GM19023 (cell line): ENCODE data around the gene MRPL3.
A peak's percentile ranks its signal among the peaks of the same experiment; 100 is the strongest.

Experiments
- ATAC-seq: cut with Tn5 transposase; IDR thresholded peaks from one replicate; pipeline ENCODE4 v1.9.1; 2021; ENCODE audit warnings: mild to moderate bottlenecking, moderate library complexity; ENCODE audit not compliant: unreplicated experiment

Gene MRPL3

DNA sequence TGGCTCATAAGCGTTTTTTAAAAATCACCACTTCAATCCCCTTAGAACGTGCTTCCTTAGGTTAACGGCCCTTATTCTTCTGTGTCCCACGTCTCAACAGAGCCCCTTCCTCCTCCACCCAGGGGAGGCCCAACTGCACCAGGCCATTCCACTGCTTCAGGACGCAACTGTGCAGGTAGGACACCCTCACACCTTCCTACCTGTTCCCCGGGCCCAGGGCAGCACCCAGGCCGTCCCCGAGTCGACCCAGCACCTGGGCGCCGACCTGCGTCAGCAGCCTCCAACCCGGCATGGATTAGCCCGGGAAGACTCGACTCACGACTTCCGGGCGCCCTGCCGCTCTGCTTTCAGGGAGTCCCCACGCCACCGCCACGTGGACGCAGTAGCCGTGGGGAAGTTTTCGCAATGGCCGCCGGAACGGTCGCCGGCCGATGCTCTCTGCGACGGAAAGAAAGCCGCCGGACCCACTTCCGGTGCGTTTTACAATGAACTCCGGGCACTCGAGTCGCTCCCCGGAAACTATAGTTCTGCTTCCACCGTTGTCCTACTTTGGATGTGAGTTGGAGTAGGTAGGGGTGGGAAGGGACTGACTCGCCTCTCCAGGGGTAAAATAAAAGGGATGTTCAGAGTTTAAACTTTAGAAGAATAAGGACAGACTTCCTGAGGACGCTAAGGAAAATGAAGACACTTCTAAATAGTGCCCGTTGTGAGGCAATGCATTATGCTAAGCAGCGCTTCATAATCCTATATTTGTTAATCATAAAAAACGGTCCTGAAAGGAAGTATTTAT lies at the start of gene MRPL3:
Gene MRPL3 (minus strand): TSS at position 442 of the 790 bp plus-strand sequence. CDS start 150 bp downstream, at position 292.
- ATAC-seq: peak; percentile 98

DNA sequence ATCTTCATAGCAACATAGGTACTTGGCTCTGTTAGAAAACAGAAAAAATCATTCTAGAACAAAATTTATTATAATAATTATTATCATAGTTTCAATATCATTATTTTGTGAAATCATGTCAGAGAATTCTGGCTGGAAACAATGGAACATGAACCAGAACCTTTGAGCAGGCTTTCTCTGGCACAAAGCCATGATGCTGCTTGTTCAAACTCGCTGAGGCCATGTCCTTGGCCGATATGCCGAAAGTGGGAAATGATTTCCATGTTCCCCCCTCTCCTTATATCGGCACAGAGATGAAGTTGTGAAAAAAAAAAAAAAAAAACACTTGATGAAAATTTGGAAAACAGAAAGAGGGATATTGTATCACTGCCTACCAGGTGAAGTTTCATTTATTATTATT lies 49.0 kb upstream of the MRPL3 start:
- no peak for ATAC-seq

GRCh38 chr3:131550562-131551465 lies 48.0 kb upstream of the MRPL3 start:
- no peak for ATAC-seq

DNA sequence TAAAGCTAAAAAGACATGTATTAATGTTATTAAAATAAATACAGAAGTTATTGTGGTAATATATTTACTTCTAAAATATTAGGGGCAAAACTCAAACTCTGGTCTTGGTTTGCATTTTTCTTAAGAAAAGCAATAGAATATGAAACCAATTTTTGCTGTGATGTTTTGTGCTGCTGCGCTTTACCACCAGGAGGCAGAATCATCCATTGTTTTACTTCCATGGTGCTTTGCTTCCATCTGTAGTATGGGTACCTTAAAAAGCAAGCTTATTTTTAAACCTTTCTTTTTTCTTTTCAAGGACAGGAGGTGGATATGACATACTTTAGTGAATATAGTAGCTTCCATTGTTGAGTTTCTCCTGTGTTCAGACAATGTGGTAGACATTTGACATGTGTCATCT lies 46.6 kb upstream of the MRPL3 start:
- ATAC-seq: no peak

- ATAC-seq: no peak
These were observed 44.8 kb upstream of the MRPL3 start for GRCh38 chr3:131547585-131547984.

- ATAC-seq: no peak
These were observed 43.7 kb upstream of the MRPL3 start for GRCh38 chr3:131546441-131546840.

DNA sequence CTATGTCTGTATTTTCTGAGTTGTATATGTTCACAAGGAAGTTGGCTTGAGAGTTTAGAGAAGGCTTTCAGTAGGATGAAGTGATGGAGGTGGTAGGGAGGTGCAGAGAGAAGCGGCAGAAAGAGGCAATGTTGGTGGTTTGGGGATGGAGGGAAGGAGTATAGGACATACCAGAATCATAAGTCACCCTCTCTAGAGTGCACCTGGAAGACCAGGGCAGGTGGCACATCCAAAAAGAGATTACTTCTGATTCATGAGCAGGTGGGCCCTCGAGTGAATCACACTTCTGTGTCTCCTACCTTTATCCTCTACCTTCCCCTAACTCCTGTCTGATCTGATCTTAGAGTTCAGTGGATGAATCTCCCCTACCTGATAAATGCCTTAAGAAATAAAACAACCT lies 41.8 kb upstream of the MRPL3 start:
- no peak for ATAC-seq

- ATAC-seq: no peak
These were observed 40.9 kb upstream of the MRPL3 start for GRCh38 chr3:131543714-131544113.

GRCh38 chr3:131541288-131541687 lies 38.5 kb upstream of the MRPL3 start:
- ATAC-seq: no peak

GRCh38 chr3:131540821-131541220 lies 38.0 kb upstream of the MRPL3 start:
- ATAC-seq: no peak

DNA sequence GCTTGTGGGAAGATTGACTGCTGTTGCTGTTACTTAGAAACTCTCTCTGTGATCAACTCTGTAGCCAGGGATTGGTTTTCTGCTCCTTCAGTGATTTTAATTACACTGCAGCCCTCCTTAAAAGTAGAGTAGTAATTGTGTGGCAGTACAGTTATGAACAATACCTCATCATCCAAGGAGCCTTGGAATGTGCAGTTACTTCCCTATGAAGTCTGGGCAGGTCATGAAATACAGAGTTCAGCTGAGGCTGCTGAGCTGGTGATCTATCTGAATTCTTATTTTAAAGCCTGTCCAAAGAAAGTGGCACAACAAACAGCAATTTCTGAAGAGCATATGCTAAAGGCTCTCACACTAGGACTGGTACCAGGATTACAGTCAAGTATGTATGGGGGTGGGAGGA lies 37.4 kb upstream of the MRPL3 start:
- ATAC-seq: no peak

DNA sequence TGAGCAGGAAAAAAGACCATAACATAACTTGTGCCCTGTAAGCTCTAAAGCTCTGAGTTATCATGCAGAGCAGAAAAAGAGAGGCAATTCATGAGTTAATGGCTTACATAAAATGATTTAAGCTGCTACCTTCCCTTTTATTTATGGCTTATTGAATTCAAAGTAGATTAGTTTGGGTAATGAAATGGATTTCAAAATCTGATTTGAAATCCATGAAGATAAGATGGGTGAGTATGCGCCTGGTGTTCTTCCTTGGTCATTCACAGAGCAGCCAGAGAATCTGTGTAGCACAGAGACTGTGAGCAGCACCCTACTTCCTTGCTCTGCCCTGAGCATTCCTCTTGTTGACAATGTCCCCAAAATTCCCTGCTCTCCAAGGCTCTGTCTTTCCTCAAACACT lies 36.2 kb upstream of the MRPL3 start:
- ATAC-seq: no peak

DNA sequence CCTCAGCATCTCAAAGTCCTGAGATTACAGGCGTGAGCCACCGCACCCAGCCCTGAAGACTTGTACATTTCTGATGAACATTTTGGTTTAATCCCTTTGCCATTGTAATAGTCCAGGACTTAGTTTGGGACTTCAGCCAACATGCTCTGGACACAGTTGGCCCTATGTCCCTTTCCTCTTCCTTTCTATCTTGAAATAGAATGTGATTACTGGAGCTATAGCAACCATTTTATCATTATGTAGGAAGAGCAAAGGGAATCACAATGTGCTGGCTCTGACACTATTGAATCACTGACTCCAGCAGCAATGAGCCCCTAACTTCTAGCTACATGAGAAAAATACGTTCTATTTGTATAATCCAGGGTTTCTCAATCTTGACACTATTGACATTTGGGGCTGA lies 34.8 kb upstream of the MRPL3 start:
- ATAC-seq: no peak

DNA sequence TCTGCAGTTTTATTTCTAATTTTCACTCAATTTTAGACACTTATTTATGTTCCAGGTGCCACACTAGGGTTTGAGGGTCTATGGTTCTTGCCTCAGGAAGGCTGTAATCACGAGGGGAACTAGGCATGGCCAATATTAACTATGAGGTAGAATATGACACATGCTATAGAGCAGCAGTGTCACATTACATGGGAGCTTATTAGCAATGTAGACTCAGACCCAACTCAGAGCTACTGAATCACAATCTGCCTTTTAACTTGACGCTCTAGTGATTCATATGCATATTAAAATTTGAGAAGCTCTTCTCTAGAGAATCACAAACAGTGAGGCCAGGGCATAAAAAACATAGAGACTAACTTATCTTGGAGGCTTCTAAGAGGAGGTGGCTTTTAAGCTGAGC lies 32.8 kb upstream of the MRPL3 start:
- ATAC-seq: no peak

GRCh38 chr3:131535131-131535530 lies 32.4 kb upstream of the MRPL3 start:
- no peak for ATAC-seq

GRCh38 chr3:131532645-131533044 lies 29.9 kb upstream of the MRPL3 start:
- no peak for ATAC-seq

DNA sequence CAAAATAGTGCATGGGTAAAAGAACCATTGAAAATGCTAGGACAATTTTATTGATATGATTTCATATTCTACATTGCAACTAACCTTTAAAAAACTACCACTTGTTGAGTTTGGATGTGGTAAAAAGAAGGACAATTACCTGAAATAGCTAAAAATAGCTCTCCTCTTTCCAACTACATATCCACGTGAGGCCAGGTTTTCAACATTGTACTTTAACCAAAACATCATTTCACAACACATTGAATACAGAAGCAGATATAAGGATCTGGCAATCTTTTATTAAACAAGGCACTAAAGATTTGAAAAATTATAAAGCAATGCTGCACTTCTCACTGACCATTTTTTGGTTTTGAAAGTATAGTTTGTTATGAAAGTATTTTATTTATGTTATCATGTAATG lies 28.1 kb upstream of the MRPL3 start:
- no peak for ATAC-seq

DNA sequence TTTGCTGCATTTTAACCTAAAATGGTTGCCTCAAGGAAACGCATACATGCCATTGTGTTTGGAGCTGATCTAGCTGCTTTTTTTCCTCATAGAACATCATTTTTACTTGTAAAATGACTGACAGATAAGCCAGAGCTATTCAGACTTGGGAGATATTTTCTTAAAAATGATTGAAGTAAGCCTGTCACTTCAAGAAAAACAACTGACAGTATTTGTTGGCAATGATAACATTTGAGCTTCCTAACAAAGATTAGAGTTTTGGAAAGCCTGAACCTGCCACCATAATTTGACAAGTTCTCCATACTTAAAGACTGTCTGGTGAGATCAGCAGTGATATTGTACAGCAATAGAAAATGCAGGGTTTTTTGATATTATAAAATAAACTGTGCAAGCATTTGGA lies 27.6 kb upstream of the MRPL3 start:
- ATAC-seq: no peak

DNA sequence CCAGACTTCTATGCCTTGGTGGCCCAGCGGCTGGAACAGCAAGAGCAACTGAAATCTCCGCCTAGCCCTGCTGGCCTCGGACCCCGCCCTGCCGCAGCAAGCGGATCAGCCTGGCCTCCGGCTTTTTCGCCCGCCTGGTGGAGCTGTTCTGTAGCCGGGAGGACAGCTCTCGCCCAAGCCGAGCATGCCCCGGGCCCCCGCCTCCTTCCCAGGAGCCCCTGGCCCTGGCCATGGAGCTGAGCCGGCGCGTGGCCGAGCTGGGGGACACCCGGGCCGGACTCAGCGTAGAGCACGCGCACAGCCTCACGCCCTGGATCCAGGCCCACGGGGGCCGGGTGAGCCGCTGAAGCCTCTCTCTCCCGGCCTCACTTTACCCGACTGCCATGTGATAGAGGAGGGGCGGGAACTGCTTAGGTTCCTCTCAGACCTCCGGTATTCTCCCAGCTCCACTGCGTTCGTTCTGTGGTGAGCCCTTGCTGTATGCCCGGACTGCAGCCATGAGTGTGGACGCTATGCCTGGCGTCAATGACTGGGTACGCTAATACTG lies 24.1 kb upstream of the MRPL3 start:
- no peak for ATAC-seq

GRCh38 chr3:131518680-131519079 lies 15.9 kb upstream of the MRPL3 start:
- ATAC-seq: no peak

- ATAC-seq: no peak
These were observed 2.6 kb upstream of the MRPL3 start for GRCh38 chr3:131505421-131505820.

DNA sequence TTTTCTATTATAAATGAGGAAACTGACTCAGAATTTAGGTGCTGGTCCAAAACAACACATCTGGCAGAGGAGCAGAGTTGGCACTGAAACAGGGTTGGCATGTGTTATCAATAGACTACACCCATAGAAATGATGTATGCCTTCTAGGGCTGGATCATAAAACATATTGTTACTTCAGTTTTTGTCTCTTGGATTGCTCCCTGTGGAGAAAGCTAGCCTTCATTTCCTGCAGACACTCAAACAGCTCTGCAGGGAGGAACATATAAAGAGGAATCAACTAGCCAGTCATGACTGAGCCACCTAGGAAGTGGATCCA lies 507 bp upstream of the MRPL3 start:
- no peak for ATAC-seq
